ENCODE results near the gene ANKH. TPM values are rescaled to one million over a fixed set of nuclear protein-coding genes. Genes with fewer than 3 reads are reported as not detected.
A peak's percentile ranks its signal among the peaks of the same experiment; 100 is the strongest.

ANKH gene
- total and polyA plus RNA-seq, 4 donors = 10.8 to 46.7 (median 17.2) TPM

- Histone ChIP-seq H3K4me3 (no peak overlapping the region), H3K4me1 (ENCODE audit: control insufficient read depth in 5 of 5, insufficient read depth in 5 of 5, low read length in 5 of 5) (peaks cover 19 to 37% (median 20%) of the 10 kb centered on the region in 5 donors), H3K27ac (ENCODE audit: low read depth in 1 of 2, low read length in 1 of 2) (peak overlapping the region; percentile 51 to 52), H3K9me3 (ENCODE audit: control insufficient read depth in 4 of 4, insufficient read depth in 3 of 4, low read length in 3 of 4) (no peaks in the 10 kb centered on the region), H3K36me3 (ENCODE audit: control insufficient read depth in 4 of 4, insufficient read depth in 4 of 4, low read length in 4 of 4) (peaks cover 0 to 4% (median under 1%) of the 10 kb centered on the region in 4 donors), H3K27me3 (ENCODE audit: control insufficient read depth in 3 of 3, insufficient read depth in 3 of 3, low read length in 2 of 3) (no peaks in the 10 kb centered on the region), H3K9ac (ENCODE audit: insufficient read depth in 1 of 2, low read length in 2 of 2) (no peak overlapping the region)
- TF ChIP-seq CTCF (IDR thresholded peaks at IDR 0.05; ENCODE audit: control extremely low read depth, extremely low read depth) = no peak
- no peak for DNase-seq
- no peak for ATAC-seq (ENCODE audit: insufficient read depth, low FRiP score)
- 62 to 63% methylated on average over 4 of the region's 4 CpGs for WGBS, 2 donors
Measured at GRCh38 chr5:14672082-14672481, 199.5 kb downstream of the ANKH start.

DNA sequence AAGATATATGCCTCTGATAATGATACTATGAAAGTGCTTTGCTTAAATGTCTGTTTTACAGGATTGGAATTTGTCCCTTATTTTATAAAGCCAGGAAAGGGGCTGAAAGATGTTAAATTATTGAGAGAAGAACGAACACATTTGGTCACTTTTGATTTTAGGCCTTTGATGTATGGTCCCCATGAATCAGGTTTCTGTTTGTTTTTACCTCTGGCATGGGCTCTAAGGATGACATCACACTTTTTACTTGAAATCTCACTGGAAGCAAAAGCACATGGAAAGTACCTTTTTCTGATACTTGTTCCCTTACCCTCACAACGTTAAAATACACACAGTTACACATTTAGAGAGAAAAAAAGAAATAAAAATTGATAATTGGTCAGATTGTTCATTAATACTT, 200.2 kb downstream of the ANKH start:
- no peak overlapping the region for H3K9ac ChIP-seq (ENCODE audit: insufficient read depth in 1 of 2, low read length in 2 of 2)
- DNase-seq = peak in 1 of 3 donors; percentile 39
- 43 to 56% methylated on average over 2 of the region's 2 CpGs for WGBS, 2 donors
- H3K27ac ChIP-seq (ENCODE audit: low read depth in 1 of 2, low read length in 1 of 2) = no peak overlapping the region
- ATAC-seq (ENCODE audit: insufficient read depth, low FRiP score) = no peak
- H3K9me3 ChIP-seq (ENCODE audit: control insufficient read depth in 4 of 4, insufficient read depth in 3 of 4, low read length in 3 of 4) = no peaks in the 10 kb centered on the region
- H3K4me1 ChIP-seq (ENCODE audit: control insufficient read depth in 5 of 5, insufficient read depth in 5 of 5, low read length in 5 of 5) = peaks cover 17 to 40% (median 21%) of the 10 kb centered on the region in 5 donors
- TF ChIP-seq CTCF (IDR thresholded peaks at IDR 0.05; ENCODE audit: control extremely low read depth, extremely low read depth) = no peak
- peaks cover 0 to 4% (median under 1%) of the 10 kb centered on the region in 4 donors for H3K36me3 ChIP-seq (ENCODE audit: control insufficient read depth in 4 of 4, insufficient read depth in 4 of 4, low read length in 4 of 4)
- H3K27me3 ChIP-seq (ENCODE audit: control insufficient read depth in 3 of 3, insufficient read depth in 3 of 3, low read length in 2 of 3) = no peaks in the 10 kb centered on the region
- no peak overlapping the region for H3K4me3 ChIP-seq

- Histone ChIP-seq H3K36me3 (ENCODE audit: control insufficient read depth in 4 of 4, insufficient read depth in 4 of 4, low read length in 4 of 4) (peaks cover 0 to 4% (median 0%) of the 10 kb centered on the region in 4 donors), H3K9ac (ENCODE audit: insufficient read depth in 1 of 2, low read length in 2 of 2) (no peak overlapping the region), H3K27me3 (ENCODE audit: control insufficient read depth in 3 of 3, insufficient read depth in 3 of 3, low read length in 2 of 3) (no peaks in the 10 kb centered on the region), H3K4me3 (no peak overlapping the region), H3K27ac (ENCODE audit: low read depth in 1 of 2, low read length in 1 of 2) (no peak overlapping the region), H3K9me3 (ENCODE audit: control insufficient read depth in 4 of 4, insufficient read depth in 3 of 4, low read length in 3 of 4) (no peaks in the 10 kb centered on the region), H3K4me1 (ENCODE audit: control insufficient read depth in 5 of 5, insufficient read depth in 5 of 5, low read length in 5 of 5) (peaks cover 13 to 36% (median 18%) of the 10 kb centered on the region in 5 donors)
- TF ChIP-seq CTCF (IDR thresholded peaks at IDR 0.05; ENCODE audit: control extremely low read depth, extremely low read depth) = no peak
- ATAC-seq (ENCODE audit: insufficient read depth, low FRiP score) (no peak), DNase-seq (no peak)
- WGBS, 2 donors = 56 to 66% methylated on average over 1 of the region's 1 CpG
Measured at GRCh38 chr5:14669975-14670374, 201.6 kb downstream of the ANKH start.

DNA sequence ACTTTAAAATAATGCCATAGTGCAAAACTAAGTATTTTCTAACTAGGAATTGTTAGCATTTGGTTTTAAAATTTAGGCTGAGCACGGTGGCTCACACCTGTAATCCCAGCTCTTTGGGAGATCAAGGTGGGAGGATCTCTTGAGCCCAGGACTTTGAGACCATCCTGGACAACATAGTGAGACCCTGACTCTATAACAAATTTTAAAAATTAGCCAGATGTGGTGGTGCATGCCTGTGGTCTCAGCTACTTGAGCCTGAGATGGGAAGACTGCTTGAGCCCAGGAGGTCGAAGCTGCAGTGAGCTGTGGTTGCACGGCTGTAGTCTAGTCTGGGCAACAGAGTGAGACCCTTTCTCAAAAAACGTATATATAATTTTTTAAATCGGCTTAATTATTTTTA, 202.2 kb downstream of the ANKH start:
- 93% methylated on average over 5 of the region's 5 CpGs for WGBS, 2 donors
- DNase-seq (no peak), ATAC-seq (ENCODE audit: insufficient read depth, low FRiP score) (no peak)
- peaks cover 0 to 4% (median 0%) of the 10 kb centered on the region in 4 donors for H3K36me3 ChIP-seq (ENCODE audit: control insufficient read depth in 4 of 4, insufficient read depth in 4 of 4, low read length in 4 of 4)
- no peak overlapping the region for H3K27ac ChIP-seq (ENCODE audit: low read depth in 1 of 2, low read length in 1 of 2)
- TF ChIP-seq CTCF (IDR thresholded peaks at IDR 0.05; ENCODE audit: control extremely low read depth, extremely low read depth) = no peak
- H3K9ac ChIP-seq (ENCODE audit: insufficient read depth in 1 of 2, low read length in 2 of 2) = no peak overlapping the region
- H3K27me3 ChIP-seq (ENCODE audit: control insufficient read depth in 3 of 3, insufficient read depth in 3 of 3, low read length in 2 of 3) = no peaks in the 10 kb centered on the region
- H3K9me3 ChIP-seq (ENCODE audit: control insufficient read depth in 4 of 4, insufficient read depth in 3 of 4, low read length in 3 of 4) = no peaks in the 10 kb centered on the region
- peaks cover 11 to 36% (median 17%) of the 10 kb centered on the region in 5 donors for H3K4me1 ChIP-seq (ENCODE audit: control insufficient read depth in 5 of 5, insufficient read depth in 5 of 5, low read length in 5 of 5)
- no peak overlapping the region for H3K4me3 ChIP-seq
